A673 (cell line): ENCODE data around the gene GLT1D1. TPM values are rescaled to one million over a fixed set of nuclear protein-coding genes. Genes with fewer than 3 reads are reported as not detected.

Experiments
- BruUV-seq: library from RNA; stranded (reverse); fragments of 400-500 nt; replicated peaks from 2 replicates; lab custom pipeline; 2021; lab: Mats Ljungman, UMichigan
- CTCF ChIA-PET: fragments of 300-600 bp; sonication (Branson Sonifier 250); formaldehyde crosslinking; loops from one replicate; lab custom pipeline; 2022; ENCODE audit warnings: antibody characterized with exemption; lab: Charles Lee
- POLR2A ChIA-PET: fragments of 300-600 bp; sonication (Branson Sonifier 250); formaldehyde crosslinking; loops from one replicate; lab custom pipeline; 2022; ENCODE audit warnings: antibody characterized with exemption; ENCODE audit not compliant: low non-redundant PET; lab: Charles Lee
- DNase-seq: peaks from one replicate; pipeline ENCODE4 v3.0.0-alpha.2; 2015; ENCODE audit warnings: low spot score
- H3K27ac ChIP-seq: fragments of 200-600 bp; sonication (generic); 2 replicates; pipeline ENCODE4 v1.5.1; 2016; ENCODE audit warnings: mixed run types, low read depth, mild to moderate bottlenecking, mixed read lengths, antibody characterized with exemption, low read length; ENCODE audit not compliant: poor library complexity, severe bottlenecking
- H3K27me3 ChIP-seq: fragments of 200-600 bp; sonication (generic); replicated peaks from 2 replicates; pipeline ENCODE4 v1.6.1; 2017; ENCODE audit warnings: mixed run types, low read depth, mild to moderate bottlenecking, mixed read lengths, antibody characterized with exemption, low read length; ENCODE audit not compliant: insufficient read depth, poor library complexity
- H3K36me3 ChIP-seq: fragments of 200-600 bp; sonication (generic); 2 replicates; pipeline ENCODE4 v1.6.1; 2016; ENCODE audit warnings: mixed run types, mild to moderate bottlenecking, mixed read lengths, antibody characterized with exemption, low read length; ENCODE audit not compliant: insufficient read depth, poor library complexity, severe bottlenecking
- H3K4me1 ChIP-seq: fragments of 200-600 bp; sonication (generic); 2 replicates; pipeline ENCODE4 v1.6.1; 2017; ENCODE audit warnings: mixed run types, mild to moderate bottlenecking, mixed read lengths, antibody characterized with exemption, low read length; ENCODE audit not compliant: insufficient read depth, poor library complexity, severe bottlenecking
- H3K4me3 ChIP-seq: fragments of 200-600 bp; sonication (generic); 2 replicates; pipeline ENCODE4 v1.5.1; 2016; ENCODE audit warnings: low read depth, mixed run types, mild to moderate bottlenecking, mixed read lengths, low read length; ENCODE audit not compliant: poor library complexity, severe bottlenecking
- H3K9me3 ChIP-seq: fragments of 200-600 bp; sonication (generic); 2 replicates; pipeline ENCODE4 v1.6.1; 2016; ENCODE audit warnings: mixed run types, low read depth, mild to moderate bottlenecking, mixed read lengths, antibody characterized with exemption, low read length; ENCODE audit not compliant: poor library complexity, severe bottlenecking
- CTCF ChIP-seq: fragments of 300-800, 200-600 bp; sonication (generic); conservative IDR thresholded peaks from 2 replicates; pipeline ENCODE4 v1.5.1; 2017; ENCODE audit warnings: low read depth, mild to moderate bottlenecking, antibody characterized with exemption, low read length, moderate library complexity, mixed read lengths
- EZH2 ChIP-seq: fragments of 200-600 bp; sonication (generic); IDR thresholded peaks from 2 replicates; pipeline ENCODE4 v1.6.1; 2017; ENCODE audit warnings: borderline replicate concordance, low read depth, mild to moderate bottlenecking, mixed read lengths, antibody characterized with exemption, low read length; ENCODE audit not compliant: poor library complexity, severe bottlenecking
- intact Hi-C: fragments of 100-400 bp; cut with micrococcal nuclease; formaldehyde crosslinking; loops from one replicate; pipeline ENCODE4 v1.10.0; 2022; ENCODE audit not compliant: unreplicated experiment
- total RNA-seq: library from RNA; stranded (reverse); gene quantifications from 2 replicates; pipeline ENCODE4 v1.2.3, GENCODE V29; 2021

GLT1D1 gene
- total RNA-seq, 1 experiment from 2014 or later, result not detected

GRCh38 chr12:128928361-128928760, 75.1 kb downstream of the GLT1D1 start:
- intact Hi-C loops, result no loop called here
- TF ChIP-seq EZH2, result no peak
- no peak for TF ChIP-seq CTCF
- Histone ChIP-seq H3K27ac (no peak overlapping the region), H3K9me3 (no peaks in the 10 kb centered on the region), H3K4me1 (no peaks in the 10 kb centered on the region), H3K27me3 (peaks cover 3% of the 10 kb centered on the region), H3K4me3 (no peak overlapping the region), H3K36me3 (no peaks in the 10 kb centered on the region)
- no TSS peak for BruUV-seq
- ChIA-PET POLR2A (no interaction called here), CTCF (no interaction called here)
- no peak for DNase-seq

GRCh38 chr12:128929057-128929456, 75.8 kb downstream of the GLT1D1 start:
- Histone ChIP-seq H3K27me3 (peaks cover 3% of the 10 kb centered on the region), H3K27ac (no peak overlapping the region), H3K4me1 (no peaks in the 10 kb centered on the region), H3K36me3 (no peaks in the 10 kb centered on the region), H3K9me3 (no peaks in the 10 kb centered on the region), H3K4me3 (no peak overlapping the region)
- CTCF ChIA-PET, result no interaction called here
- DNase-seq, result no peak
- intact Hi-C loops, result no loop called here
- POLR2A ChIA-PET, result no interaction called here
- no peak for TF ChIP-seq CTCF
- no peak for TF ChIP-seq EZH2
- BruUV-seq, result no TSS peak

GRCh38 chr12:128930606-128931005, 77.3 kb downstream of the GLT1D1 start:
- H3K4me1 ChIP-seq, result no peaks in the 10 kb centered on the region
- intact Hi-C loops, result no loop called here
- H3K9me3 ChIP-seq, result no peaks in the 10 kb centered on the region
- POLR2A ChIA-PET, result no interaction called here
- no peak overlapping the region for H3K27ac ChIP-seq
- peaks cover 3% of the 10 kb centered on the region for H3K27me3 ChIP-seq
- DNase-seq, result no peak
- no peaks in the 10 kb centered on the region for H3K36me3 ChIP-seq
- no TSS peak for BruUV-seq
- TF ChIP-seq CTCF (no peak), EZH2 (no peak)
- CTCF ChIA-PET, result no interaction called here
- no peak overlapping the region for H3K4me3 ChIP-seq
